Thoracic aorta (tissue), 2 donors: Measurements from ENCODE around the gene EID3. TPM values are rescaled to one million over a fixed set of nuclear protein-coding genes. Genes with fewer than 3 reads are reported as not detected.

Experiments
- ATAC-seq: fragments of 150-250 bp; one replicate; pipeline ENCODE4 v1.8.0; 2017; ENCODE audit warnings: low read depth; ENCODE audit not compliant: insufficient number of reproducible peaks, low FRiP score
- DNase-seq: peaks from one replicate; pipeline ENCODE4 v3.0.0-alpha.2; 2020; ENCODE audit warnings: low spot score
- H3K27ac ChIP-seq, 2 donors: fragments of 200-600 bp; sonication (generic); 1 replicate in 1 of 2; 2 replicates in 1 of 2; pipeline ENCODE4 v1.5.1; 2016; ENCODE audit warnings: mild to moderate bottlenecking in 2 of 2, moderate library complexity in 2 of 2
- H3K27me3 ChIP-seq: fragments of 200-600 bp; sonication (generic); replicated peaks from 2 replicates; pipeline ENCODE4 v1.6.0; 2016; ENCODE audit warnings: mild to moderate bottlenecking; ENCODE audit not compliant: insufficient read depth
- H3K36me3 ChIP-seq: fragments of 200-600 bp; sonication (generic); one replicate; pipeline ENCODE4 v1.5.1; 2016
- H3K4me1 ChIP-seq, 2 donors: fragments of 200-600 bp; sonication (generic); 1 replicate in 1 of 2; 2 replicates in 1 of 2; pipeline versions ENCODE4 v1.5.1 to v1.6.0; 2016; ENCODE audit warnings: low read depth in 2 of 2, mild to moderate bottlenecking in 1 of 2; ENCODE audit not compliant: control insufficient read depth in 1 of 2
- H3K4me3 ChIP-seq: fragments of 200-600 bp; sonication (generic); 2 replicates; pipeline ENCODE4 v1.5.1; 2016; ENCODE audit warnings: mild to moderate bottlenecking
- H3K9me3 ChIP-seq: fragments of 200-600 bp; sonication (generic); 2 replicates; pipeline ENCODE4 v1.5.1; 2016
- total RNA-seq, 2 donors: library from RNA; depleted of rRNA; stranded (reverse); fragments of >200 nt; gene quantifications; one replicate each; pipeline versions ENCODE4 v1.1.0 to v1.2.3, GENCODE V29; 2016
- TF ChIP-seq, protein P1 (sequence below): fragments of 200-600 bp; sonication (generic); IDR thresholded peaks from one replicate; pipeline ENCODE4 v1.5.1; 2019; ENCODE audit warnings: antibody characterized with exemption

Gene EID3
- total RNA-seq, 2 donors from 2014 or later = 32.7 to 33.7 TPM

DNA sequence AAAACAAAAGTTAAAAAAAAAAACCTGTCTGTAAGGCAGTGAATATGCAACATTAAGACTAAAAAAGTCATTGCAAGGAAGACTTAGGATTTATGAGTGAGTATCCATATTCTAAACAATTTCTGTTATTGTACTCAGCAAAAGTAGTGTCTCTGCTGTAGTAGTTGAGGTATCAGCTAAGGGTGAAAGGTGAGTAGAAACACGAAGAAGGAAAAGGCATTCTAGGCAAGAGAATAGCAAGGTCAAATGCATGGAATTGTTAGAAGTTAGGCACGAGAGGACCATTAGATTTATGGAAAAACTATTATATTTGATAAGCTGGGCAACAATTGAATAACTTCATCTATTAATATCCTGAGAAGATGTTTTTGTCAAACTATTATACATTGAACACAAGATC is 1.8 kb downstream of the EID3 start:
- no peak overlapping the region for H3K27ac ChIP-seq

DNA sequence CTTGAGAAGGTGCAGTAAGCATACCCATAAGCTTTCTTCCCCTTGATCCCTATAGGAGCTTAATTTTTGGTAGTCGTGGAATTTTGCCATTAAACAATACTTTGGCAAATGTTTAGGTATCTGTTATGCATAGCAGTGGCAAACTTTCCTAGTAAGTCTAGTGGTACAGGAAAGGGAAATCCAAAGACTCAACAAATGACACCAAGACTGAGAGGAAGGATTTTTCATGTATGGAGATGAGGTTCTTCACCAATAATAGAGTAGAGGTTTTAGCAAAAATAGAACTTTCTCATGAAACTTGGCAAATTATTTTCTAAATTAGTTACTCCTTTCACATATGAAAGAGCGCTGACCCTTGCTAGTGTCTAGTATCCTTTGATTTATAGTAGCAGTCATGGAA is 2.8 kb downstream of the EID3 start:
- peaks cover 7% of the 10 kb centered on the region for H3K36me3 ChIP-seq
- ATAC-seq (no peak), DNase-seq (no peak)
- no peak overlapping the region for H3K4me3 ChIP-seq
- TF ChIP-seq, protein P1, sequence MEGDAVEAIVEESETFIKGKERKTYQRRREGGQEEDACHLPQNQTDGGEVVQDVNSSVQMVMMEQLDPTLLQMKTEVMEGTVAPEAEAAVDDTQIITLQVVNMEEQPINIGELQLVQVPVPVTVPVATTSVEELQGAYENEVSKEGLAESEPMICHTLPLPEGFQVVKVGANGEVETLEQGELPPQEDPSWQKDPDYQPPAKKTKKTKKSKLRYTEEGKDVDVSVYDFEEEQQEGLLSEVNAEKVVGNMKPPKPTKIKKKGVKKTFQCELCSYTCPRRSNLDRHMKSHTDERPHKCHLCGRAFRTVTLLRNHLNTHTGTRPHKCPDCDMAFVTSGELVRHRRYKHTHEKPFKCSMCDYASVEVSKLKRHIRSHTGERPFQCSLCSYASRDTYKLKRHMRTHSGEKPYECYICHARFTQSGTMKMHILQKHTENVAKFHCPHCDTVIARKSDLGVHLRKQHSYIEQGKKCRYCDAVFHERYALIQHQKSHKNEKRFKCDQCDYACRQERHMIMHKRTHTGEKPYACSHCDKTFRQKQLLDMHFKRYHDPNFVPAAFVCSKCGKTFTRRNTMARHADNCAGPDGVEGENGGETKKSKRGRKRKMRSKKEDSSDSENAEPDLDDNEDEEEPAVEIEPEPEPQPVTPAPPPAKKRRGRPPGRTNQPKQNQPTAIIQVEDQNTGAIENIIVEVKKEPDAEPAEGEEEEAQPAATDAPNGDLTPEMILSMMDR = no peak
- no peaks in the 10 kb centered on the region for H3K9me3 ChIP-seq
- peaks cover 28 to 64% of the 10 kb centered on the region in 2 donors for H3K4me1 ChIP-seq
- no peaks in the 10 kb centered on the region for H3K27me3 ChIP-seq
- no peak overlapping the region for H3K27ac ChIP-seq

More for the DNA sequence above, 1.8 kb downstream of the EID3 start:
- Histone ChIP-seq H3K4me3 (no peak overlapping the region), H3K9me3 (no peaks in the 10 kb centered on the region), H3K27me3 (no peaks in the 10 kb centered on the region), H3K36me3 (peaks cover 4% of the 10 kb centered on the region), H3K4me1 (peaks cover 28 to 72% of the 10 kb centered on the region in 2 donors)
- DNase-seq = no peak
- TF ChIP-seq, protein P1 = no peak
- ATAC-seq = no peak

DNA sequence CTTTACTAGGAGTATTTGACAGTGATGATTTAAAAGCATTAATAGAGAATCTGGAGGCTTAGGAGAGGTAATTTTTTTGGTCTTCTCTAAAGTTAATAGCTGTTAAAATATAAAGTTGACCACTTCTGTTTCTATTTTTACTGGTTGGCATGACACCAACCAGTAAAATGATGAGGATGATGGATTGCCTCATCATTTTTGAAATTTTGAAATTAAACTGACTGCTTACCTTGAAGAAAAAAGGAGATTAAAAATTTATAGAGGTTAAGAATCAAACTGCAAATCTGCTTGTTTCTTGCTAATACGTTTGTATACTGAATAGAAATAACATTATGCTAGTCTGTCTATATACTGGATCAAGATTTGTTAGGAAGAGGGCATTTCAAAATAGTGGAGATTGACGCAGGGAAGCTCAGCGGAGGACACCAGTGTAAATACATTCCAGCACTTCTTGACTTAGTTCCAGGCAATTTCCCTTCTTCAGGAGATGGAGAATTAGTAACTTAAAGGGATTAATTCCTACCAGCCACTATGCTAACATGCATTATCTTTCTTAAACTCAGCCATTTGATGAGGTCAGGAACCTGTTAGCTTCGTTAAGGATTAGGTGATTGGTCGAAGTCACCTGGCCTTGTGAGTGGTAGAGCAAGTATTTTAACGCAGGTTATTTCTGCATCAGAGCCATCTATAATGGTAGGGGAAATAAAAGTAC is 3.6 kb downstream of the EID3 start:
- no peak for ATAC-seq
- Histone ChIP-seq H3K36me3 (peaks cover 12% of the 10 kb centered on the region), H3K27me3 (no peaks in the 10 kb centered on the region), H3K27ac (no peak overlapping the region), H3K4me1 (peaks cover 28 to 57% of the 10 kb centered on the region in 2 donors), H3K4me3 (no peak overlapping the region), H3K9me3 (no peaks in the 10 kb centered on the region)
- TF ChIP-seq, protein P1 = no peak
- DNase-seq = no peak

DNA sequence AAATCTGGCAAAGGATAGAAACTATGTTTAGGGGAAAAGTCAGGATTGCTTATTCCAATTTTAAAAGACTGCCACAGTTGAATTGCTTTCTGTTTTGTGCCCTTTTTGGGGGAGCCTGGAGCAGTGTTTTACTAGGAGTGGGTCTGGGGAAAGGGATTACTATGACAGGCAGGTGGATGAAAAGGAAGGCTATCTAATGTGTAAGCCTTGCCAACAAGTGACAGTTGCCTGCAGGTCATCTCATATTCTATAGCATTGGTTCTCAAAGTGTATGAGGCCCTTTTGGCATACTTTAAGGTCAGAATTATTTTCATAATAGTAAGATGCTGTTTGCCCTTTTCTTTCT is 4.1 kb downstream of the EID3 start:
- H3K4me1 ChIP-seq = peaks cover 27 to 55% of the 10 kb centered on the region in 2 donors

DNA sequence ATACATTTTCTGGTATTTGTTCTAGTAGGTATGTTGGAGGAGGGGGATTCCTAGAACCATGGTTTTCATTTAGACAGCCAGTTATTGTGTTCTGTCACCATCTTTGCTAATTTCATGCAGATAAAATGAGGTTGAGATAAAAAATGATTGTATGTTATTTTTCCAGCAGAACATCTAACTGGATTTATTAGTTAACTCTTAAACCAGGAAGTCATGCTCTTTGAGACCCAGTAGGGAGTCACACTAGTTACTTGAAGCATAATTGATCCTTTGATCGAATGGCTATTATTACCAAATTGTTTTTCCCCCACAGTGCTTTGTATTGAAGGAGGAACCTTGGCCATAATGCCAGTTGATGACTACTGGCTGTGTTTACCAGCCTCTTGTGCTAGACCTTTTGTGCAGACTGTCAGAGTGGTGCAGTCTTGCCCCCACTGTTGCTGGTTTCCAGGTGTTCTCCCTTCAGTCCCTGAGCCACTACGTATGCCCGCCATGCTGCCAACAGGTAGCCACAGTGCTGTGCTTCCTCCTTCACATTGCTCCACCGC is 6.0 kb downstream of the EID3 start:
- DNase-seq (no peak), ATAC-seq (no peak)
- TF ChIP-seq, protein P1 = no peak
- Histone ChIP-seq H3K4me3 (no peak overlapping the region), H3K4me1 (peaks cover 21 to 48% of the 10 kb centered on the region in 2 donors), H3K27ac (no peak overlapping the region), H3K9me3 (no peaks in the 10 kb centered on the region), H3K27me3 (no peaks in the 10 kb centered on the region), H3K36me3 (peaks cover 35% of the 10 kb centered on the region)

More for the DNA sequence above, 4.1 kb downstream of the EID3 start:
- H3K27me3 ChIP-seq = no peaks in the 10 kb centered on the region
- H3K27ac ChIP-seq = no peak overlapping the region
- peaks cover 17% of the 10 kb centered on the region for H3K36me3 ChIP-seq
- ATAC-seq (no peak), DNase-seq (no peak)
- TF ChIP-seq, protein P1 = no peak
- no peak overlapping the region for H3K4me3 ChIP-seq
- H3K9me3 ChIP-seq = no peaks in the 10 kb centered on the region
